Fibroblast of skin of left biceps (primary cell): ENCODE measurements around the gene TNFAIP8L2.
"Not testable (repeated sequence)": the region's sequence is repeated elsewhere in the genome, so short reads cannot be mapped to it uniquely, and the experiment has no call there.

Source experiments
- DNase-seq, 2 experiments: peaks; one replicate each; pipeline ENCODE4 v3.0.0-alpha.2; 2013; ENCODE audit warnings: low read depth in 2 of 2

TNFAIP8L2 gene

DNA sequence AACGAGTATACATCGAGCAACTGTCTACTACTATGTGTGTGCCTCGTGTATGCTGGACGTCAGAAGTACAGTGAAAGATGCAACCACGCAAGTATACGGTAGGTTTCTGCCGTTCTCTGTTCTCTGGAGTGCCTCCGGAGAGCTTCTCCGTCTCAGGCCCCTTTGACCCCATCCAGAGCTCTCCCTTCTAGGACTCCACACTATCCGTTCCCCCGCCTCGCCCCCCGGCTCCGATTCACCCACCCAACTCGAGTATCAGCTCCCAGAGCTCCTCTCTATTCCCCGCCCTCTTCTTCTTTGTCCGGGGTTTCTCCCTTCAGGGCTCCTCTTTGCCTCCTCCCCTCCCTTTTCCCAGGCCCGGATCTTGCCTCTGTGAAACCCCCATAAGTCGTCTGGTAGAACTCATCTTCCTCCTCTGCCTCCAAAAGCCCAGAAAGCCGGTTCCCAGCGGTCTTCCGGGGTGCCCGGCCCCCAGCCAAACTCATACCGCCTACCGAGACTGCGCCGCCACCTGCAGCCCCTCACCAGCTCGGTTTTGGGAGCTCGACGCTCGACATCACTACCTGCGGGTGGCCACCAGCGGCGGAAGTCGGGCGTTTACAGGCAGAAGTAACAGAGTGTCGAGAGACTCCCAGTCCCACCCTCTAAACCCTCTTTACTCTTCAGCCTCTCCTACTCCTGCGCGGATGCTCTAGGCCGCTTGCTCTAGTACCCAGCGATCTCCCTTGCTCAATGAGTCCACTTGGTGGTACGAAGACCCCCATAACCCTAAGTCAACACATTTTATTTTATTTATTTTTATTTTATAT is 33.4 kb downstream of the TNFAIP8L2 start, which contains the start of gene VPS72:
VPS72 (minus strand) TSS at position 561 of the 809 bp plus-strand sequence; CDS start at position 485, 76 bp downstream.
- DNase-seq = peak; percentile 64 to 67

GRCh38 chr1:151192047-151192446 is 35.6 kb downstream of the TNFAIP8L2 start:
- no peak for DNase-seq

- no peak for DNase-seq
Measured at GRCh38 chr1:151193304-151193703, 36.9 kb downstream of the TNFAIP8L2 start.

- no peak for DNase-seq
Measured at GRCh38 chr1:151193856-151194255, 37.4 kb downstream of the TNFAIP8L2 start.

- peak; percentile 69 to 75 for DNase-seq
Measured at GRCh38 chr1:151194894-151195594, 38.6 kb downstream of the TNFAIP8L2 start.

- peak; percentile 73 for DNase-seq
Measured at GRCh38 chr1:151196292-151196800, 39.9 kb downstream of the TNFAIP8L2 start.

GRCh38 chr1:151197863-151198253 is 41.4 kb downstream of the TNFAIP8L2 start:
- no peak for DNase-seq

- peak; percentile 95 to 96 for DNase-seq
Measured at GRCh38 chr1:151198254-151199127, 42.0 kb downstream of the TNFAIP8L2 start, which contains the start of gene PIP5K1A. Gene PIP5K1A, plus strand, starts transcription at chr1:151198552. Its CDS starts 445 bp downstream, at chr1:151198997.

DNA sequence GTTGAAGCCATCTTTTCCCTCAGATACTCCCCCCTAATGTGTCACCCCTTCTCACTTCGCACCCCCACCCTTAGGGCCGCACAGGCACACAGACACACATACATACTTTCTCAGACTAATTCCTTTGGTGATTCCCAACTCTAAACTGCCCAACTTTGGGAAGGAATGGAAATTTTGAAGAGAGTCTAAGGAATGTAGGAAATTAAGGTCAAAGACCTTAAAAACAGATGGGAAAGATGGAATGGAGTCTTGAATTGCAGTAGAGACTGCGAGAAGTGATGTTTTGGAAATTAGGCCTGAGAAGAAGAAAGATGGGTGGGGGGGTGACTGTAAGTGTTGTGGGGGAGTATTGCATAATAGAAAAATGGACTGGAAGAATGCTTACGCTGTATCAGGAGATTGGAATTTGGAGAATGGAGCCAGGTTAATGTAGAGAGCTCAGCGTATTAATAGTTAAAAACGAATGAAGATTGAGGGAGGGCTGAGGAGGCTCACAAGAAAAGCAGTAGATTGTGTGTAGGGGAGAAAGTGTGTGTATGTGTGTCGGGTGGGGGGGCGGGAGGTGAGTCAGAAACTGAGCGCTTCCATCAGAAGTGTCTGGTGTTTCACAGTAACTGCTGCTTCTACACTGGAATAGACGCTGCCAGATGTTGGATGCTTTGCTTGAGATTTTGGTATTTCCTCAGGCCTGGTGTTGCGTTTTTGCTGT is 43.6 kb downstream of the TNFAIP8L2 start:
- peak; percentile 92 to 95 for DNase-seq

DNA sequence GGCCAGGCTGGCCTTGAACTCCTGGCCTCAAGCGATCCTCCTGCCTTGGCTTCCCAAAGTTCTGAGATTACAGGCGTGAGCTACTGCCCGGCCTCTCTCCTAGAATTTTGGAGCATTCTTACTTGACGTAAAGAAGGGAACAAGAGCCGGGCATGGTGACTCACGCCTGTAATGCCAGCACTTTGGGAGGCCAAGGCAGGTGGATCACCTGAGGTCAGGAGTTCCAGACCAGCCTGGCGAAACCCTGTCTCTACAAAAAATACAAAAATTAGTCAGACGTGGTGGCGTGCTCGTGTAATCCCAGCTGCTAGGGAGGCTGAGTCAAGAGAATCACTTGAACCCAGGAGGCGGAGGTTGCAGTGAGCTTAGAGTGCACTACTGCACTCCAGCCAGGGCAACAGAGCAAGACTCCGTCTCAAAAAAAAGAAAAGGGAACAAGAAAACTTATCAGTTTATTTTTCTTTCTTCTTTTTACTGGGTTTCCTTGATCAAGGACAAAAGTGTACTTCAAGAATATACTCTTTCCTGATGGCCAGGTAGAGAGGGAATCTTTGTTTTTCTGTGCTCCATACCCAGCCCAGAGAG is 49.0 kb downstream of the TNFAIP8L2 start:
- DNase-seq = not testable (repeated sequence)
